HG02884 (cell line): ENCODE measurements around the gene IL18RAP.

Source experiments
- ATAC-seq: cut with Tn5 transposase; IDR thresholded peaks from one replicate; pipeline ENCODE4 v1.9.1; 2021; ENCODE audit warnings: mild to moderate bottlenecking, moderate library complexity; ENCODE audit not compliant: unreplicated experiment

Gene IL18RAP

DNA sequence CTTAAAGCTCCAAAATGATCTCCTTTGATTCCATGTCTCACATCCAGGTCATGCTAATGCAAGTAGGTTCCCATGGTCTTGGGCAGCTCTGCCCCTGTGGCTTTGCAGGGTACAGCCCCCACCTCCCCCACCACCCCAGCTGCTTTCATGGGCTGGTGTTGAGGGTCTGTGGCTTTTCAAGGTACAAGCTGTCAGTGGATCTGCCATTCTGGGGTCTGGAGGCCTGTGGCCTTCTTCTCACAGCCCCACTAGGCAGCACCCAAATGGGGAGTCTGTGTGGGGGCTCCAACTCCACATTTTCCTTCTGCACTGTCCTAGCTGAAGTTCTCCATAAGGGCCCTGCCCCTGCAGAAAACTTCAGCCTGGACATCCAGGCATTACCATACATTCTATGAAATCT, 69.0 kb downstream of the IL18RAP start:
- no peak for ATAC-seq

DNA sequence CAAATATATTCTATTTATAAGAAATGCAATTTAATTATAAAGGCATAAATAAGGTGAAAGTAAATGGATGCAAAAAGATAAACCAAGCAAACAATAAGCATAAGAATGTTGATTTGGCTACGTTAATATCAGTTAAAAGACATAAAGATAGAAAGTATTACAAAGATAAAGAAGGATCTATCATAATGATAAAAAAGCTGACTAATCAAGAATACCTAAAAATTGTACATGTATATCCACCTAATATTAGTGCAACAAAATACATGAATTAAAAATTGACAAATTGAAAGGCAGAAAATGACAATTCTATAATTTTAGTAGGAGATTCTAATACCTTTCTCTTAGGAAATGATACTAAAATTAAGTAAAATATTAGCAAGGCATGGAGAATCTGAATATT, 71.6 kb downstream of the IL18RAP start:
- no peak for ATAC-seq

DNA sequence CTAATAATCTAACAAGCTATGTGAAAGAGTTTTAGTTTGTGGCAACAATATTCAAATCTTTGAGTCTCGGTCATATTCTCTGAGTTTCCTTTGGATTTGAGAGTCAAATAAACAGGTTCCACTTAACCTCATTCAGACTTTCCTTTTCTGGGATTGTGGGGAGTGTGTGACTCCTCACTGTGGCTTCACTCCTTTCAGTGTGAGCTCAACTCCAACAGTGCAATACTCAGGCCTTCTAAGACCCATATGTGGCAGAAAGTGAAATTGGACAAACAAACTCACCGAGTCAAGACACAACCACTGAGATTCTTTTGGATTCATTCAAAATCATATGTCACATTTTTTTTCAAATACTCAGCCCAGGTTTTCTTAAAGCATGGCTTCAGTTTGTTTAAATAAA, 75.5 kb downstream of the IL18RAP start:
- ATAC-seq: no peak

DNA sequence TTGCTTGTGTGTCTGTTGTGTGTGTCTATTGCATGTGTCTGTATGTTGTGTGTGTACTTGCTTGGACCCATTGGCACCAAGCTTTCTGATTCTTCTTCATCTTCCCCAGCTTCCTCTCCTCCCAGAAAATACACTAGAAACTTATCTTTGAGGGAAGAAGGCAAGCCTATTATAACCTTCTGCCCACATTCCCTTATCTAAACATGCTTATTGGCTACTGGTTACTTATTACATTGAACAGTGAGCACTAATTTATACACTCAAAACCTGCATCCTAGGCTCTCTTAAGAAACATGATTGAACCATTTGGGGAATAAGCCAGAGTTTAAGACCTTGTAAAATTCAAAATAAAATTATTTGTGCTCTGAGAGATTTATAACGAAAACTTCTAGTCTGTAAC, 76.6 kb downstream of the IL18RAP start:
- ATAC-seq: no peak
